Activated CD4-positive, alpha-beta T cell treated with anti-CD3 and anti-CD28 coated beads for 36 hours (primary cell): ENCODE results near the gene DRG1. TPM values are rescaled to one million over a fixed set of nuclear protein-coding genes. Genes with fewer than 3 reads are reported as not detected.
"Not testable (repeated sequence)": the region's sequence is repeated elsewhere in the genome, so short reads cannot be mapped to it uniquely, and the experiment has no call there.

ENCODE experiments used
- ATAC-seq: fragments of 200-7000 bp; cut with Tn5 transposase; one replicate; pipeline ENCODE4 v1.10.0; 2021; ENCODE audit warnings: mild to moderate bottlenecking, moderate library complexity
- CTCF ChIA-PET: fragments of 350-600 bp; sonication (Branson Sonifier 250); formaldehyde crosslinking; loops from one replicate; lab custom pipeline; 2021; ENCODE audit warnings: antibody characterized with exemption; lab: Charles Lee
- POLR2A ChIA-PET: fragments of 350-600 bp; sonication (Branson Sonifier 250); formaldehyde crosslinking; loops from one replicate; lab custom pipeline; 2021; ENCODE audit warnings: antibody characterized with exemption, inconsistent platforms; lab: Charles Lee
- DNase-seq: peaks from one replicate; pipeline ENCODE4 v3.0.0-alpha.2; 2020
- H3K27ac Mint-ChIP-seq: one replicate; pipeline ENCODE4 v1.8.0; 2021; ENCODE audit warnings: mixed read lengths
- H3K27me3 Mint-ChIP-seq: one replicate; pipeline ENCODE4 v1.8.0; 2021; ENCODE audit warnings: mixed read lengths
- H3K36me3 Mint-ChIP-seq: one replicate; pipeline ENCODE4 v1.8.0; 2021; ENCODE audit warnings: low read depth, mixed read lengths
- H3K4me1 Mint-ChIP-seq: one replicate; pipeline ENCODE4 v1.8.0; 2021; ENCODE audit warnings: mixed read lengths
- H3K4me3 Mint-ChIP-seq: one replicate; pipeline ENCODE4 v1.8.0; 2021; ENCODE audit warnings: mild to moderate bottlenecking, moderate library complexity, mixed read lengths
- H3K9me3 Mint-ChIP-seq: one replicate; pipeline ENCODE4 v1.8.0; 2021; ENCODE audit warnings: low read depth, mixed read lengths
- intact Hi-C, 2 experiments: fragments of 100-400 bp; cut with DNase I in 1 of 2; cut with micrococcal nuclease in 1 of 2; formaldehyde crosslinking; loops; one replicate each; pipeline versions ENCODE4 v1.14.2 to v1.15.1; 2022 to 2024; cut with DNase I, micrococcal nuclease
- total RNA-seq, 2 experiments: library from RNA; stranded (reverse); gene quantifications; one replicate each; pipeline ENCODE4 v1.2.3, GENCODE V29; 2021

The DRG1 gene
- total RNA-seq, 2 experiments from 2014 or later: 104 to 106 TPM

GRCh38 chr22:31393893-31394292 is 5.5 kb upstream of the DRG1 start:
- peak; percentile 19 for DNase-seq

GRCh38 chr22:31394326-31394725 is 5.1 kb upstream of the DRG1 start:
- Mint-ChIP-seq H3K27ac (no peak overlapping the region), H3K36me3 (no peaks in the 10 kb centered on the region), H3K9me3 (peaks cover 2% of the 10 kb centered on the region), H3K4me3 (no peak overlapping the region), H3K27me3 (peaks cover 2% of the 10 kb centered on the region), H3K4me1 (peaks cover 3% of the 10 kb centered on the region)
- DNase-seq: no peak
- no peak for ATAC-seq
- CTCF ChIA-PET: interaction anchor here (0.9 kb wide), 1 partner anchor 10 kb away, joined by 3 read pairs; no protein-coding TSS in a partner anchor
- intact Hi-C loops: no loop called here
- POLR2A ChIA-PET: interaction anchor here (0.7 kb wide), 1 partner anchor 287 kb away, joined by 4 read pairs; the partner anchor contains the start of gene SELENOM

More at GRCh38 chr22:31393893-31394292, 5.5 kb upstream of the DRG1 start:
- ChIA-PET CTCF (interaction anchor here (0.9 kb wide), 1 partner anchor 10 kb away, joined by 3 read pairs; no protein-coding TSS in a partner anchor), POLR2A (interaction anchor here (0.7 kb wide), 1 partner anchor 286 kb away, joined by 4 read pairs; the partner anchor contains the start of gene SELENOM)
- no peak overlapping the region for H3K27ac Mint-ChIP-seq
- H3K4me3 Mint-ChIP-seq: no peak overlapping the region
- H3K9me3 Mint-ChIP-seq: peaks cover 2% of the 10 kb centered on the region
- ATAC-seq: no peak
- H3K27me3 Mint-ChIP-seq: peaks cover 2% of the 10 kb centered on the region
- peaks cover 2% of the 10 kb centered on the region for H3K4me1 Mint-ChIP-seq
- intact Hi-C loops: no loop called here
- no peaks in the 10 kb centered on the region for H3K36me3 Mint-ChIP-seq

- peaks cover 2% of the 10 kb centered on the region for H3K27me3 Mint-ChIP-seq
- no peak overlapping the region for H3K27ac Mint-ChIP-seq
- intact Hi-C loops: loop anchor here (5.0 kb wide), 4 partner anchors 106 to 976 kb away; partner anchors contain the start of genes MORC2 (in 1 of the 2), PIK3IP1 (in 1 of the 2), SELENOM (in 1 of the 2) and TUG1 (in 1 of the 2)
- H3K9me3 Mint-ChIP-seq: peaks cover 2% of the 10 kb centered on the region
- ChIA-PET CTCF (interaction anchor here (1.2 kb wide), 1 partner anchor 9 kb away, joined by 3 read pairs; no protein-coding TSS in a partner anchor), POLR2A (no interaction called here)
- DNase-seq (no peak), ATAC-seq (no peak)
- peaks cover 21% of the 10 kb centered on the region for H3K36me3 Mint-ChIP-seq
- H3K4me1 Mint-ChIP-seq: peaks cover 18% of the 10 kb centered on the region
- H3K4me3 Mint-ChIP-seq: no peak overlapping the region
Measured at GRCh38 chr22:31398231-31398630, 1.2 kb upstream of the DRG1 start.

GRCh38 chr22:31400023-31400397 is 606 bp downstream of the DRG1 start:
- H3K27me3 Mint-ChIP-seq: no peaks in the 10 kb centered on the region
- intact Hi-C loops: loop anchor here in 1 of 2 experiments (2.0 kb wide), 1 partner anchor 807 kb away; no protein-coding TSS in a partner anchor
- peak overlapping the region; percentile 91 for H3K27ac Mint-ChIP-seq
- ATAC-seq (no peak), DNase-seq (no peak)
- H3K4me1 Mint-ChIP-seq: peaks cover 18% of the 10 kb centered on the region
- H3K9me3 Mint-ChIP-seq: no peaks in the 10 kb centered on the region
- ChIA-PET CTCF (interaction anchor here (0.7 to 1.0 kb wide), 3 partner anchors 39 to 433 kb away, joined by 4 read pairs; no protein-coding TSS in a partner anchor), POLR2A (interaction anchor here (0.6 to 1.3 kb wide), 2 partner anchors 18 to 84 kb away, joined by 3 to 5 read pairs; no protein-coding TSS in a partner anchor)
- H3K36me3 Mint-ChIP-seq: peaks cover 29% of the 10 kb centered on the region
- peak overlapping the region; percentile 99 for H3K4me3 Mint-ChIP-seq

GRCh38 chr22:31402350-31402749 is 2.9 kb downstream of the DRG1 start:
- H3K9me3 Mint-ChIP-seq, intact Hi-C loops, POLR2A ChIA-PET, H3K4me3 Mint-ChIP-seq, H3K27ac Mint-ChIP-seq, DNase-seq, H3K27me3 Mint-ChIP-seq, ATAC-seq: not testable (repeated sequence)
- CTCF ChIA-PET: interaction anchor here (0.6 kb wide), 1 partner anchor 240 kb away, joined by 5 read pairs; no protein-coding TSS in a partner anchor
- peaks cover 45% of the 10 kb centered on the region for H3K36me3 Mint-ChIP-seq
- H3K4me1 Mint-ChIP-seq: peaks cover 25% of the 10 kb centered on the region

GRCh38 chr22:31425331-31426050 is 26.1 kb downstream of the DRG1 start:
- CTCF ChIA-PET: interaction anchor here (0.6 to 1.3 kb wide), 3 partner anchors 11 to 113 kb away, joined by 3 to 6 read pairs (median 4); no protein-coding TSS in a partner anchor
- no peaks in the 10 kb centered on the region for H3K9me3 Mint-ChIP-seq

GRCh38 chr22:31431950-31432349 is 32.5 kb downstream of the DRG1 start:
- no peak overlapping the region for H3K4me3 Mint-ChIP-seq
- H3K27ac Mint-ChIP-seq: peak overlapping the region; percentile 13
- H3K36me3 Mint-ChIP-seq: peaks cover 61% of the 10 kb centered on the region
- H3K9me3 Mint-ChIP-seq: no peaks in the 10 kb centered on the region
- CTCF ChIA-PET: no interaction called here
- POLR2A ChIA-PET: interaction anchor here (0.6 kb wide), 1 partner anchor 36 kb away, joined by 3 read pairs; no protein-coding TSS in a partner anchor
- no peaks in the 10 kb centered on the region for H3K4me1 Mint-ChIP-seq
- no peak for ATAC-seq
- no peak for DNase-seq
- H3K27me3 Mint-ChIP-seq: no peaks in the 10 kb centered on the region
- intact Hi-C loops: no loop called here

More at GRCh38 chr22:31425331-31426050, 26.1 kb downstream of the DRG1 start:
- Mint-ChIP-seq H3K4me3 (no peak overlapping the region), H3K36me3 (peaks cover 64% of the 10 kb centered on the region), H3K27me3 (no peaks in the 10 kb centered on the region), H3K27ac (peak overlapping the region; percentile 29), H3K4me1 (peaks cover 2% of the 10 kb centered on the region)
- DNase-seq (no peak), ATAC-seq (peak; percentile 50)
- intact Hi-C loops: no loop called here
- POLR2A ChIA-PET: interaction anchor here (0.6 kb wide), 1 partner anchor 171 kb away, joined by 6 read pairs; no protein-coding TSS in a partner anchor

- Mint-ChIP-seq H3K27me3 (no peaks in the 10 kb centered on the region), H3K9me3 (no peaks in the 10 kb centered on the region), H3K4me3 (no peak overlapping the region), H3K27ac (no peak overlapping the region), H3K36me3 (peaks cover 62% of the 10 kb centered on the region), H3K4me1 (no peaks in the 10 kb centered on the region)
- DNase-seq (no peak), ATAC-seq (no peak)
- intact Hi-C loops: no loop called here
- ChIA-PET CTCF (interaction anchor here (0.7 to 1.1 kb wide), 3 partner anchors 13 to 120 kb away, joined by 3 read pairs; no protein-coding TSS in a partner anchor), POLR2A (no interaction called here)
Measured at GRCh38 chr22:31436132-31436531, 36.7 kb downstream of the DRG1 start.

- no peak for DNase-seq
- H3K36me3 Mint-ChIP-seq: peaks cover 66% of the 10 kb centered on the region
- no peak for ATAC-seq
- no peak overlapping the region for H3K4me3 Mint-ChIP-seq
- no peak overlapping the region for H3K27ac Mint-ChIP-seq
- intact Hi-C loops: no loop called here
- H3K4me1 Mint-ChIP-seq: no peaks in the 10 kb centered on the region
- no peaks in the 10 kb centered on the region for H3K27me3 Mint-ChIP-seq
- ChIA-PET CTCF (interaction anchor here (1.0 to 1.8 kb wide), 4 partner anchors 9 to 126 kb away, joined by 3 to 8 read pairs (median 4); no protein-coding TSS in a partner anchor), POLR2A (no interaction called here)
- no peaks in the 10 kb centered on the region for H3K9me3 Mint-ChIP-seq
Measured at GRCh38 chr22:31439808-31440207, 40.4 kb downstream of the DRG1 start.

- CTCF ChIA-PET: interaction anchor here (0.9 to 1.0 kb wide), 2 partner anchors 8 to 20 kb away, joined by 3 to 4 read pairs; no protein-coding TSS in a partner anchor
- H3K27ac Mint-ChIP-seq: no peak overlapping the region
Measured at GRCh38 chr22:31440681-31441080, 41.3 kb downstream of the DRG1 start.

GRCh38 chr22:31441652-31442051 is 42.2 kb downstream of the DRG1 start:
- POLR2A ChIA-PET: no interaction called here
- Mint-ChIP-seq H3K4me3 (no peak overlapping the region), H3K4me1 (peaks cover 3% of the 10 kb centered on the region), H3K27ac (no peak overlapping the region), H3K9me3 (no peaks in the 10 kb centered on the region), H3K27me3 (no peaks in the 10 kb centered on the region), H3K36me3 (peaks cover 60% of the 10 kb centered on the region)
- DNase-seq (no peak), ATAC-seq (no peak)
- intact Hi-C loops: no loop called here
- CTCF ChIA-PET: no interaction called here

More at GRCh38 chr22:31440681-31441080, 41.3 kb downstream of the DRG1 start:
- peaks cover 3% of the 10 kb centered on the region for H3K4me1 Mint-ChIP-seq
- H3K9me3 Mint-ChIP-seq: no peaks in the 10 kb centered on the region
- intact Hi-C loops: no loop called here
- DNase-seq: no peak
- POLR2A ChIA-PET: no interaction called here
- no peaks in the 10 kb centered on the region for H3K27me3 Mint-ChIP-seq
- H3K4me3 Mint-ChIP-seq: no peak overlapping the region
- ATAC-seq: no peak
- H3K36me3 Mint-ChIP-seq: peaks cover 66% of the 10 kb centered on the region
